ENCODE measurements around the gene EIF5A. TPM values are rescaled to one million over a fixed set of nuclear protein-coding genes. Genes with fewer than 3 reads are reported as not detected.
A peak's percentile ranks its signal among the peaks of the same experiment; 100 is the strongest.

The EIF5A gene
- total RNA-seq (175 TPM), polyA plus RNA-seq (ENCODE audit: insufficient read depth in 1 of 8, insufficient read length in 8 of 8, low replicate concordance in 1 of 8) (100 to 1,000 TPM; 266 to 372 (median 330) TPM)
- long read RNA-seq, donor 1, transcript EIF5A-202 (6 exons, 1,511 nt), result major isoform, 46 of 50 reads
- long read RNA-seq, donor 1, partial matches to known transcripts, result 0 of 50 reads
- long read RNA-seq, donor 1, other reads (novel, unspliced or antisense), result 0 of 50 reads
- long read RNA-seq, donor 2, transcript EIF5A-202 (6 exons, 1,511 nt), result major isoform, 21 of 24 reads
- long read RNA-seq, donor 2, partial matches to known transcripts, result 0 of 24 reads
- long read RNA-seq, donor 2, other reads (novel, unspliced or antisense), result 0 of 24 reads
- long read RNA-seq, donor 3, transcript EIF5A-202 (6 exons, 1,511 nt), result major isoform, 135 of 341 reads
- long read RNA-seq, donor 3, transcript EIF5A-205 (6 exons, 1,271 nt), result minor isoform, 9 of 341 reads
- long read RNA-seq, donor 3, partial matches to known transcripts, result 187 of 341 reads
- long read RNA-seq, donor 3, other reads (novel, unspliced or antisense), result 7 of 341 reads
- long read RNA-seq, donor 4, transcript EIF5A-205 (6 exons, 1,271 nt), result minor isoform, 6 of 120 reads
- long read RNA-seq, donor 4, transcript EIF5A-202 (6 exons, 1,511 nt), result major isoform, 105 of 120 reads
- long read RNA-seq, donor 4, partial matches to known transcripts, result 6 of 120 reads
- long read RNA-seq, donor 4, other reads (novel, unspliced or antisense), result 0 of 120 reads
- long read RNA-seq, donor 5, transcript EIF5A-205 (6 exons, 1,271 nt), result minor isoform, 12 of 745 reads
- long read RNA-seq, donor 5, transcript EIF5A-202 (6 exons, 1,511 nt), result major isoform, 251 of 745 reads
- long read RNA-seq, donor 5, transcript EIF5A-201 (6 exons, 1,256 nt), result minor isoform, 8 of 745 reads
- long read RNA-seq, donor 5, partial matches to known transcripts, result 431 of 745 reads
- long read RNA-seq, donor 5, other reads (novel, unspliced or antisense), result 38 of 745 reads
- long read RNA-seq, donor 6, transcript EIF5A-205 (6 exons, 1,271 nt), result minor isoform, 13 of 478 reads
- long read RNA-seq, donor 6, transcript EIF5A-202 (6 exons, 1,511 nt), result major isoform, 209 of 478 reads
- long read RNA-seq, donor 6, transcript EIF5A-201 (6 exons, 1,256 nt), result minor isoform, 10 of 478 reads
- long read RNA-seq, donor 6, partial matches to known transcripts, result 240 of 478 reads
- long read RNA-seq, donor 6, other reads (novel, unspliced or antisense), result 0 of 478 reads
- long read RNA-seq, donor 7, transcript EIF5A-205 (6 exons, 1,271 nt), result minor isoform, 5 of 447 reads
- long read RNA-seq, donor 7, transcript EIF5A-202 (6 exons, 1,511 nt), result major isoform, 149 of 447 reads
- long read RNA-seq, donor 7, partial matches to known transcripts, result 287 of 447 reads
- long read RNA-seq, donor 7, other reads (novel, unspliced or antisense), result 0 of 447 reads
- long read RNA-seq, donor 8, transcript EIF5A-202 (6 exons, 1,511 nt), result major isoform, 81 of 259 reads
- long read RNA-seq, donor 8, partial matches to known transcripts, result 172 of 259 reads
- long read RNA-seq, donor 8, other reads (novel, unspliced or antisense), result 0 of 259 reads
- long read RNA-seq, donor 9, transcript EIF5A-202 (6 exons, 1,511 nt), result major isoform, 100 of 118 reads
- long read RNA-seq, donor 9, partial matches to known transcripts, result 10 of 118 reads
- long read RNA-seq, donor 9, other reads (novel, unspliced or antisense), result 0 of 118 reads
- long read RNA-seq, donor 10, transcript EIF5A-210 (2 exons, 609 nt), result minor isoform, 7 of 206 reads
- long read RNA-seq, donor 10, transcript EIF5A-202 (6 exons, 1,511 nt), result major isoform, 99 of 206 reads
- long read RNA-seq, donor 10, partial matches to known transcripts, result 46 of 206 reads
- long read RNA-seq, donor 10, other reads (novel, unspliced or antisense), result 49 of 206 reads
- long read RNA-seq, donor 11, transcript EIF5A-205 (6 exons, 1,271 nt), result minor isoform, 9 of 138 reads
- long read RNA-seq, donor 11, transcript EIF5A-201 (6 exons, 1,256 nt), result minor isoform, 5 of 138 reads
- long read RNA-seq, donor 11, transcript EIF5A-202 (6 exons, 1,511 nt), result major isoform, 108 of 138 reads
- long read RNA-seq, donor 11, partial matches to known transcripts, result 14 of 138 reads
- long read RNA-seq, donor 11, other reads (novel, unspliced or antisense), result 0 of 138 reads

DNA sequence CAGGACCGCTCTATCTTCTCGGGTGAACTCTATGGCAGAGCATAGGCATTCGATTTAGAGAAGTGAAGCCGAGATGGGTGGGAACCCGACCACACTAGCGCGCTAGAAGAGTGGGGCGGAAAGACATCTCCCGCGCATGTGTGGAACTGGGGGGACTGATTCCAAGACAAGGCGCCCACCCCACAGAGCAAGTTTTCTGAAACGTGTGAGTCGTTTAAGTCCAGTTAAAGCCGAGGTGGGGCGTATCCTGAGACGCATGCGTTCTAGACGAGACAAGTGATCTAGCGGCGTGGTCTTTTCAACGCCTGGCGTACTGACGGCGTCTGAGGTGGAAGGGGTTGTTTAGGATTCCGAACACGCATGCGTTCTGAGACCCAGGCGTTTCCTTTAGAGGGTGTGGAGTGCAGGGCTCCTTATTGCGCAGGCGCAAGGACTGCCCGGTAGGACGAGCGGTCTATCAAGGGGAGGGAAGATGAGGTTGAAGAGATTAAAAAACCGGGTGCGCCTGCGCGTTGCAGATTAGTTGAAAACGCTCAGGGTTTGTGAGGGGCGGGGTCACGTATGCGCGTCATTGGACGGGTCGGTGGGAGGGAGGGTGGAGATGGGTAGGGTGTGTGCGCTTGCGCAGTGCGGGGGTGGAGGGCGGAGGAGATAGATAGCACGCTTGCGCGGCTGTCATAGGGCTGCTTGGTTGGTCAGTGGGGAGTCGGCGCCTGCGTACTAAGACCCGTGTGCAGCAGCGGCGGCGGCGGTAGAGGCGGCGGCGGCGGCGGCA, at the start of gene EIF5A:
Gene EIF5A (plus strand): TSS at position 718 of the 775 bp plus-strand sequence. CDS start 2,008 bp downstream, outside the sequence.
- Histone ChIP-seq H3K4me3 (ENCODE audit: low read length) (peak within 1 kb of the TSS; percentile 88), H3K4me1 (ENCODE audit: control insufficient read depth, insufficient read depth, low read length) (peaks cover 21% of the 10 kb centered on the region), H3K27me3 (ENCODE audit: control insufficient read depth, insufficient read depth, low read length) (peaks cover under 1% of the 10 kb centered on the region), H3K27ac (ENCODE audit: low read length) (peak within 1 kb of the TSS; percentile 98), H3K36me3 (ENCODE audit: control insufficient read depth, insufficient read depth, low read length) (peaks cover 28% of the 10 kb centered on the region), H3K9me3 (replicated peaks; ENCODE audit: control insufficient read depth, low read depth, low read length) (no peaks in the 10 kb centered on the region)
- under 1% methylated on average over 63 of the region's 64 CpGs for WGBS (ENCODE audit: insufficient coverage)
- peak; percentile 100 for DNase-seq

DNA sequence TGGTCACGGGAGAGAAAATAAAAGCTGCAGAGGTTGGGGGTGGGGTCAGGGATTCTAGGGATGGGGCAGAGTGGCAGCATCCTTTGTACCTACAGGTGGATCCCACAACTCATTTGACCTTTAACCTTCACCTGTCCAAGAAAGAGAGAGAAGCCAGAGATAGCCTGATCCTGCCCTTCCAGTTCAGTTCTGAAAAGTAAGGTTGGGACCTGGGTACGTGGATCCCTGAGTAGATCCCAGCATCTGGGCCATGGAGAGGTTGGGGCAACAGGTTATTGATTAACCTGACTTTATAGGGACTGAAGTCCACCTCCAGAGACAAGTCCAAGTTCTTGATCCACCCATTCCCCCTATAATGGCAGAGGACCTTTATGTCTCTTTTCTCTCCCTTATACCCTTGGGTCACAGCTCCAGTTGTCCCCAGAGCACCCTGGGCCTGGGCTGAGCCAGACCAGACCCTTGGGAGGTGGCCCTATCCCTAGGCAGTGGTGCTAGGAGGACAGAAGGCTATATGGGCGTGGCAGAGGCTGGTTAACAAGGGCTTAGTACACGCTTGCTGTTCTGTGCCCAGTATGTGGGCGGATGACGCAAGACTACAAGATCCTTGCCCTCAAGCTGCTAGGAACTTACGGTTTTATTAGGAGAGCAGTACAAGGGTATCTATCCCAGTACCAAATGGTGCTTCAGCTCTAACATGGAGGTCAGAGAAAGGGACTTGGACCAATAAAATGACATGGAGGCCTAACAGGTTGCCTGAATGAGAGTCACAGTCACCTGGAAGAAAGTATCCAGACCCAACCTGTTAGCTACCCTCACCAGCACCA, 48.5 kb upstream of the EIF5A start:
- no peak overlapping the region for H3K4me3 ChIP-seq (ENCODE audit: low read length)
- 94% methylated on average over 6 of the region's 7 CpGs for WGBS (ENCODE audit: insufficient coverage)
- no peaks in the 10 kb centered on the region for H3K9me3 ChIP-seq (replicated peaks; ENCODE audit: control insufficient read depth, low read depth, low read length)

DNA sequence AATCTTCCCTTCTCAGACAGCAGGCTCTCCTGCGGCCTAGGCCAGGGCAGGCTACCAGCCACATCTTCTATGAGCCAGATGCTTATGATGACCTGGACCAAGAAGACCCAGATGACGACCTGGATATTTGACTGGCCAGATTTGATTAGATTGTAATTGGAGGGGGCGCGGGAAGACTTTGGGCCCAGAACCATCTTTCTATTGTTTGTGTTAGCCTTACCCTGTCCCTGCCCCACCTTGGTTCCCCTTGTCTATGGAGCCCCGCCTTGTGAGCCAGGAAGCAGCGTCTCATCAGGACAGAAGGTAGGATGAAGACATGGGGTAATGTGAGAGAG, 47.9 kb upstream of the EIF5A start:
- DNase-seq, result no peak
- Histone ChIP-seq H3K27ac (ENCODE audit: low read length) (no peak overlapping the region), H3K9me3 (replicated peaks; ENCODE audit: control insufficient read depth, low read depth, low read length) (no peaks in the 10 kb centered on the region), H3K4me1 (ENCODE audit: control insufficient read depth, insufficient read depth, low read length) (peaks cover 24% of the 10 kb centered on the region), H3K36me3 (ENCODE audit: control insufficient read depth, insufficient read depth, low read length) (peaks cover 47% of the 10 kb centered on the region), H3K4me3 (ENCODE audit: low read length) (no peak overlapping the region), H3K27me3 (ENCODE audit: control insufficient read depth, insufficient read depth, low read length) (peaks cover 43% of the 10 kb centered on the region)
- WGBS (ENCODE audit: insufficient coverage), result 100% methylated on average over 1 of the region's 6 CpGs

More for the DNA sequence above, 48.5 kb upstream of the EIF5A start:
- H3K27ac ChIP-seq (ENCODE audit: low read length), result no peak overlapping the region
- H3K27me3 ChIP-seq (ENCODE audit: control insufficient read depth, insufficient read depth, low read length), result peaks cover 39% of the 10 kb centered on the region
- DNase-seq, result peak; percentile 7
- H3K4me1 ChIP-seq (ENCODE audit: control insufficient read depth, insufficient read depth, low read length), result peaks cover 24% of the 10 kb centered on the region
- H3K36me3 ChIP-seq (ENCODE audit: control insufficient read depth, insufficient read depth, low read length), result peaks cover 52% of the 10 kb centered on the region

DNA sequence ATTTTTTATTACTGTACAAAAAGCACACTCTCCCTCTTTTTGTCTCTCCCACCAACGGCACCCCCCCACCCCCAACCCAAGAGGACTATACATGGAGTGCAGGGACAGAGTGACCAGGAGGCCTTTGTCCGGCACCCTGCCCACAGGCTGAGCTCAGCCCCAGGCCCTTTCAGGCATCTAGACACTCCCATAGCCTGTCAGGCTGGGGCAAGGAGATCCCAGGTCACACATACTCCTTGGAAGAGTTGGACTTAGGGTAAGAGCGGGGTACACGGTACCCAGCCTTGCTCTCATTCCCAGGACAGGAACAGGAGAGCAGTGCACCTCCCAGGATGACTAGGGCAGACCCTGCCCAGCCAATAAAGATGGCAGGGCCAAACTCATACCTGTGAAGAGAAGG, 47.3 kb upstream of the EIF5A start:
- H3K27ac ChIP-seq (ENCODE audit: low read length), result no peak overlapping the region
- H3K9me3 ChIP-seq (replicated peaks; ENCODE audit: control insufficient read depth, low read depth, low read length), result no peaks in the 10 kb centered on the region
- H3K36me3 ChIP-seq (ENCODE audit: control insufficient read depth, insufficient read depth, low read length), result peaks cover 42% of the 10 kb centered on the region
- H3K4me1 ChIP-seq (ENCODE audit: control insufficient read depth, insufficient read depth, low read length), result peaks cover 24% of the 10 kb centered on the region
- 85% methylated on average over 3 of the region's 4 CpGs for WGBS (ENCODE audit: insufficient coverage)
- peaks cover 47% of the 10 kb centered on the region for H3K27me3 ChIP-seq (ENCODE audit: control insufficient read depth, insufficient read depth, low read length)
- H3K4me3 ChIP-seq (ENCODE audit: low read length), result no peak overlapping the region
- no peak for DNase-seq

DNA sequence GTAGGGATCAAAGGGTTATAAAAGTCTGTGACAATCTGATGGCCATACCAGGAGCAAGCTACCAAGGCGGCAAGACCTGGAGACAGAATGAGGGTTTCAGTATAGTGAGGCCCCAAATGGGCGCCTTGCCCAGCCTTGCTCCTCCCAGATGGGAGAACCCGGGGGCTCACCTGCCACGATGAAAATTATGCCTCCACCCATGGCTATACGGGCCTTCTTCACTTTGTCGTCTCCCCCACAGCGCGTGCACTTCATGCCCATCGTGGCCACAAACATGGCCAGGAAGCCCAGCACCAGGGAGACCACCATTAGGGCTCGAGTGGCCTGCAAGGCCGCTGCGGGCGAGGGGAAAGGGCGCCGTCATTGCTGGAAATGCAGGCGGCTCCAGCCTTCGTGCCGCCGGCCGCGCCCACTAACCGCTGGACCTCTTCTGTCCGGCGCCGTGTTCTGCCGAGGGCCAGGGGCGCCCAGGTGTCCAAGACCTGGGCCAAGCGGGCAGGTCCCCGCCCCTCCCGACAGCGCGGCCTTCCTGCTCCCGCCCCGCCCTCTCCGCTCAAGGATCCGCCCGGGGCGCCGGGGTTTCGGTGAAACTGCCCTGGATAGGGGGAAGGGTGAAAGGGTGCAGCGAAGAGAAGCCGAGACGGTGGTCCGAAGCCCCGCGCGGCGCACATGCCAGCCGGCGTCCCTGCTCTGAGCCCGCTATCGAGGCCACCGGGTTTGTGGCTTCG, 46.6 kb upstream of the EIF5A start:
- Histone ChIP-seq H3K36me3 (ENCODE audit: control insufficient read depth, insufficient read depth, low read length) (peaks cover 37% of the 10 kb centered on the region), H3K4me1 (ENCODE audit: control insufficient read depth, insufficient read depth, low read length) (peaks cover 24% of the 10 kb centered on the region), H3K27me3 (ENCODE audit: control insufficient read depth, insufficient read depth, low read length) (peaks cover 52% of the 10 kb centered on the region), H3K27ac (ENCODE audit: low read length) (no peak overlapping the region), H3K4me3 (ENCODE audit: low read length) (peak overlapping the region; percentile 41), H3K9me3 (replicated peaks; ENCODE audit: control insufficient read depth, low read depth, low read length) (no peaks in the 10 kb centered on the region)
- 5% methylated on average over 52 of the region's 54 CpGs for WGBS (ENCODE audit: insufficient coverage)
- no peak for DNase-seq

DNA sequence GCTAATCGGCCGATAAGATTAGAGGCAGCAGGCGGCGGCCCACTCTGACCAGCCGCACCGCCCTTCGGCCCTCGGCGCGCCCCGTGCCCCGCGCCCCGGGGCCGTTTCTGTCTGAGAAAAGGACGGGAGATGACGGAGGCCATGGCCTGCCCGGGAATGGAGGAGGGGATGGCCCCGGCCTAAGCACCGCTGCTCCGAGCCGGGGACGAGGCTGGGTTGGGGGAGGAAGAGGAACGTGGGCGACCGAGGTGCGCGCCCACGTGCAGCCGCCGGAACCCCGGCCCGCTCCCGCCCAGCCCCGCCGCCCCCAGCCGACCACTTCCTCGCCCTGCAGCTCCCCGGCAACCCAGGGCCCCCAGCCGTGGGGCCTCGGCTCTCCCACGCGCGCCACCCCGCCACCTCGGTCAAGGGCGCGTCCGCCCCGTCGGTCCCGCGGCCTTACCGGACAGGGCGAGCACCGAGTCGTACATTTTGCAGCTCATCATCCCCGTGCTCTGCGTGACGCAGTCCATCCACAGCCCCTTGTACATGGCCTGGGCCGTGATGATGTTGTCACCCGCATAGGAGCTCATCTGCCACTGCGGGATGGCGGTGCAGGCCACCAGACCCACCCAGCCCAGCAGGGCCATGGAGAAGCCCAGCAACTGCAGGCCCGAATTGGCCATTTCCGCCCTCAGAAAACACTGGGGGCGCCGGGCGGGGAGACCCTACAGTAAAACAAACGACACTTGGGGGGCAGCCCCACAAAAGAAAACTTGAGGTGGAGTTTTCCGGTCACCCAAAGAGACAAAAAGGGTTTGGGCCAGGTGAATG, 45.8 kb upstream of the EIF5A start:
- peaks cover 56% of the 10 kb centered on the region for H3K27me3 ChIP-seq (ENCODE audit: control insufficient read depth, insufficient read depth, low read length)
- peaks cover 24% of the 10 kb centered on the region for H3K4me1 ChIP-seq (ENCODE audit: control insufficient read depth, insufficient read depth, low read length)
- H3K27ac ChIP-seq (ENCODE audit: low read length), result no peak overlapping the region
- H3K9me3 ChIP-seq (replicated peaks; ENCODE audit: control insufficient read depth, low read depth, low read length), result no peaks in the 10 kb centered on the region
- peak overlapping the region; percentile 41 for H3K4me3 ChIP-seq (ENCODE audit: low read length)
- peaks cover 30% of the 10 kb centered on the region for H3K36me3 ChIP-seq (ENCODE audit: control insufficient read depth, insufficient read depth, low read length)
- 2% methylated on average over 65 of the region's 71 CpGs for WGBS (ENCODE audit: insufficient coverage)
- no peak for DNase-seq

Measured in muscle of leg (tissue), 16 donors.